Stimulated activated effector memory CD8-positive, alpha-beta T cell treated with anti-CD3 and anti-CD28 coated beads, Interleukin-12 subunit alpha, Interleukin-12 subunit beta, amount 100 ng/mL, for 72 hours (primary cell): ENCODE measurements around the gene SNN.
A peak's percentile ranks its signal among the peaks of the same experiment; 100 is the strongest.

Experiments used
- ATAC-seq: fragments of 150-1000 bp; cut with Tn5 transposase; 2 replicates; pipeline ENCODE4 v1.10.0; 2021
- DNase-seq, 2 donors: peaks; one replicate each; pipeline ENCODE4 v3.0.0; 2021 to 2022; ENCODE audit warnings: low spot score in 2 of 2
- H3K27ac Mint-ChIP-seq: one replicate; pipeline ENCODE4 v1.8.0; 2022; ENCODE audit warnings: mild to moderate bottlenecking, mixed read lengths
- H3K36me3 Mint-ChIP-seq: one replicate; pipeline ENCODE4 v1.8.0; 2022; ENCODE audit warnings: mild to moderate bottlenecking, mixed read lengths
- H3K4me1 Mint-ChIP-seq: one replicate; pipeline ENCODE4 v1.8.0; 2022; ENCODE audit warnings: mixed read lengths
- H3K4me3 Mint-ChIP-seq: one replicate; pipeline ENCODE4 v1.8.0; 2022; ENCODE audit warnings: mild to moderate bottlenecking, mixed read lengths
- H3K9me3 Mint-ChIP-seq: one replicate; pipeline ENCODE4 v1.8.0; 2022; ENCODE audit warnings: mixed read lengths

Gene SNN

GRCh38 chr16:11669380-11670146, 1.3 kb downstream of the SNN start:
- H3K4me3 Mint-ChIP-seq = peak overlapping the region; percentile 53
- H3K4me1 Mint-ChIP-seq = peaks cover 59% of the 10 kb centered on the region
- H3K36me3 Mint-ChIP-seq = no peaks in the 10 kb centered on the region
- no peaks in the 10 kb centered on the region for H3K9me3 Mint-ChIP-seq
- no peak overlapping the region for H3K27ac Mint-ChIP-seq
- ATAC-seq = no peak
- DNase-seq = no peak

GRCh38 chr16:11670171-11671131, 2.2 kb downstream of the SNN start:
- DNase-seq (no peak), ATAC-seq (peak; percentile 58)
- Mint-ChIP-seq H3K9me3 (no peaks in the 10 kb centered on the region), H3K4me1 (peaks cover 58% of the 10 kb centered on the region), H3K27ac (peak overlapping the region; percentile 14), H3K4me3 (peak overlapping the region; percentile 53), H3K36me3 (no peaks in the 10 kb centered on the region)

- no peak overlapping the region for H3K4me3 Mint-ChIP-seq
- ATAC-seq = no peak
- H3K27ac Mint-ChIP-seq = no peak overlapping the region
- no peak for DNase-seq
- peaks cover 5% of the 10 kb centered on the region for H3K36me3 Mint-ChIP-seq
- no peaks in the 10 kb centered on the region for H3K9me3 Mint-ChIP-seq
- H3K4me1 Mint-ChIP-seq = peaks cover 56% of the 10 kb centered on the region
Measured at GRCh38 chr16:11671271-11671670, 3.0 kb downstream of the SNN start.

GRCh38 chr16:11671676-11672075, 3.4 kb downstream of the SNN start:
- Mint-ChIP-seq H3K4me1 (peaks cover 54% of the 10 kb centered on the region), H3K27ac (peak overlapping the region; percentile 74), H3K9me3 (no peaks in the 10 kb centered on the region), H3K4me3 (no peak overlapping the region), H3K36me3 (peaks cover 5% of the 10 kb centered on the region)
- ATAC-seq (no peak), DNase-seq (no peak)

GRCh38 chr16:11672206-11673090, 4.2 kb downstream of the SNN start:
- Mint-ChIP-seq H3K36me3 (peaks cover 13% of the 10 kb centered on the region), H3K4me1 (peaks cover 54% of the 10 kb centered on the region), H3K27ac (peak overlapping the region; percentile 74), H3K9me3 (no peaks in the 10 kb centered on the region), H3K4me3 (peak overlapping the region; percentile 11)
- DNase-seq = no peak
- ATAC-seq = no peak

GRCh38 chr16:11673091-11674000, 5.1 kb downstream of the SNN start:
- no peaks in the 10 kb centered on the region for H3K9me3 Mint-ChIP-seq
- no peak overlapping the region for H3K4me3 Mint-ChIP-seq
- H3K36me3 Mint-ChIP-seq = peaks cover 22% of the 10 kb centered on the region
- peak overlapping the region; percentile 74 for H3K27ac Mint-ChIP-seq
- ATAC-seq (no peak), DNase-seq (no peak)
- H3K4me1 Mint-ChIP-seq = peaks cover 61% of the 10 kb centered on the region

GRCh38 chr16:11674001-11674817, 6.0 kb downstream of the SNN start:
- Mint-ChIP-seq H3K27ac (no peak overlapping the region), H3K36me3 (peaks cover 30% of the 10 kb centered on the region), H3K4me1 (peaks cover 63% of the 10 kb centered on the region), H3K4me3 (no peak overlapping the region), H3K9me3 (no peaks in the 10 kb centered on the region)
- ATAC-seq (no peak), DNase-seq (no peak)

GRCh38 chr16:11674818-11675560, 6.7 kb downstream of the SNN start:
- ATAC-seq (no peak), DNase-seq (no peak)
- no peak overlapping the region for H3K27ac Mint-ChIP-seq

GRCh38 chr16:11675561-11676511, 7.6 kb downstream of the SNN start:
- ATAC-seq (no peak), DNase-seq (no peak)
- Mint-ChIP-seq H3K36me3 (peaks cover 45% of the 10 kb centered on the region), H3K27ac (no peak overlapping the region), H3K4me1 (peaks cover 54% of the 10 kb centered on the region), H3K4me3 (no peak overlapping the region), H3K9me3 (no peaks in the 10 kb centered on the region)

More at GRCh38 chr16:11674818-11675560, 6.7 kb downstream of the SNN start:
- no peak overlapping the region for H3K4me3 Mint-ChIP-seq
- peaks cover 38% of the 10 kb centered on the region for H3K36me3 Mint-ChIP-seq
- H3K9me3 Mint-ChIP-seq = no peaks in the 10 kb centered on the region
- H3K4me1 Mint-ChIP-seq = peaks cover 60% of the 10 kb centered on the region

- peaks cover 55% of the 10 kb centered on the region for H3K36me3 Mint-ChIP-seq
- peak overlapping the region; percentile 11 for H3K27ac Mint-ChIP-seq
- no peak for DNase-seq
- no peak overlapping the region for H3K4me3 Mint-ChIP-seq
- peaks cover 54% of the 10 kb centered on the region for H3K4me1 Mint-ChIP-seq
- no peak for ATAC-seq
- H3K9me3 Mint-ChIP-seq = no peaks in the 10 kb centered on the region
Measured at GRCh38 chr16:11676799-11677198, 8.5 kb downstream of the SNN start.

- H3K4me1 Mint-ChIP-seq = peaks cover 54% of the 10 kb centered on the region
- H3K4me3 Mint-ChIP-seq = no peak overlapping the region
- H3K27ac Mint-ChIP-seq = peak overlapping the region; percentile 29
- no peaks in the 10 kb centered on the region for H3K9me3 Mint-ChIP-seq
- H3K36me3 Mint-ChIP-seq = peaks cover 62% of the 10 kb centered on the region
- DNase-seq (no peak), ATAC-seq (no peak)
Measured at GRCh38 chr16:11677451-11677951, 9.2 kb downstream of the SNN start.
